GM21723 (cell line): Measurements from ENCODE around the gene LMO4.
A peak's percentile ranks its signal among the peaks of the same experiment; 100 is the strongest.

Source experiments
- ATAC-seq: cut with Tn5 transposase; IDR thresholded peaks from one replicate; pipeline ENCODE4 v1.9.1; 2021; ENCODE audit warnings: mild to moderate bottlenecking, moderate library complexity; ENCODE audit not compliant: unreplicated experiment

LMO4 gene

DNA sequence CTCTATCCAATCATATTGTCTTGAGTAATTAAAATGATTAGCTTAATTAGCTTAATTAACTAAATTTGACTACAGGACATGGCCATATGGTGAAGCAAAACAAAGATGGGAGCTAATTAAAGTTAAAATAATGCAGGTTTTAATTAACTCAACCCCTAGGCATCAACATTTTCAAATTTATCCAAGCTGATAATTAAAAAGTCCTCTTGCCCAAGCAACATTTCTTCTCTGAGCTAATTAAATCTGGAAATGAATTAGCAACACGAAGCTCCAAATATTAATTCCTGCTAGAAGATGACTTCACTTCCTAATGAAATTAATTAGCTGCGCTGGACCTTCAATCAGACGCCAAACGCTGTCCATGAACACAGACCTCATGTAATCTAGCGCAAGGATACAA, 27.9 kb downstream of the LMO4 start:
- no peak for ATAC-seq

DNA sequence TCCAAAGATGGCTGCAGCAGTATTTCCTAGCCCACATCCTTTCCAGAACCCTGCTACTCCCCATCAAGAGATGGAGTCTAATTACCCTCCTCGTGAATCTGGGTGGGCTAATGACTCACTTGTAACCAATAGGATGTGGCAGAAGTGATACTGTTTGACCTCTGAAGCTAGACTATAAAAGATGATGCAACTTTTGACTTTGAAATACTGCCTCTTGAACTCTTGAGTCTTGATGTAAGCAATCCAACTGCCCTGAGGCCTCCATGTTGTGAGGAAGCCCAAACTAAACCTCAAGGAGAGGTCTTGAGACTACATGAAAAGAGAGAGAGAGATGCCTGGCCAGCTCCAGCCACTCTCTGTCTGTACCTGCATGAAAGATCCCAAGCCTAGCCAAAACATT, 29.5 kb downstream of the LMO4 start:
- ATAC-seq, result no peak

DNA sequence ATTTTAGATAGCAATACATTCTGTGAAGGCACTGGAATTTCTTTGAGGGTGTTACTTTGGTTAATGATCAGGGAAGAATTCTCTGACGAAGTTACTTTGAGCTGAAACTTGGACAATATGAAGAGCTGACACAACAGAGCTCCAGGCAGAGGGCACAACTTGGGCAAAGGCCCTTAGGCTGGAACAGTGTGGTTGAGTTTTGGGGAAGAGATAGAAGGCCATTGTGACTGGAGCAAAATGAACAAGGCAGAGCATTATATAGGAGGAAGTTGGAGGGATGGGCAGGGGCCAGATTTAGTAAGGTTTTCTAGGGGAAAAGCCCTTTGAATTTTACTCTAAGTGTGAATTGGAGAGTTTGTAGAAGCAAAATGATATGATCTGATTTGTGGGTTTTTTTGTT, 30.9 kb downstream of the LMO4 start:
- no peak for ATAC-seq

DNA sequence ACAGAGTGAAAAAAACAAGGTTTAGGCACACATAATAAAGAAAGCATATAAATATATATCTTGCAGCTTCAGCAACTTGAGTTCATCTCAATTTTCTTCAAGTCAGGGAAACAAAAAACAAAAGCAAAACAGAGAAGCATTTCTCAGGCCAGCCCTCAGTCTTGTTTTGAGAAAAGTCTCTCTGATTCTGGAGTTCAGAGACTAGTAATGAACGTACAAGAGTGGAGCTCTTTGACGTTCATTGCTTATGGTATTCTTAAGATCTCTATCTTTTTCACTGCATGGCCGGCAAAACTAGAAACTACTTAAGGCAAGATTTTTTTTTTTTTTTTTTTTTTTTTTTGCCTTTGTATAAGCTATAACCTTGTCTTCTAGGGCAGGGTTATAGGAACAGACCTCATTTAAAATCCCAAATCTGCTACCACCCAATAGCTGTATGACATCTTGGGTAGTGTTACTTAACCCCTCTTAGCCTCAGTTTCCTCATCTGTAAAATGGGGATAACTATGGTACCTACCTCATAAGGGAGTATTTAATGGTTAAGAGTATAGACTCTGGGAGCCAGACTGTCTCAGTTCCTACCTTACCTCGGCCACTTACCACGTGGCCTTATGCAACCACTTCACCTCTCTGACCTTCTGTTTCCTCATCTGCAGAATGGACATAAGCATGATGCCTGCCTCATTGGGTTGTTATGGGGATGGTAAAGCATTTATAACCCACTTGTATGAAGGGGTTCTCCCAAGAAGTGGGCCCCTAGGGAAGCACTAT, 33.6 kb downstream of the LMO4 start:
- no peak for ATAC-seq

DNA sequence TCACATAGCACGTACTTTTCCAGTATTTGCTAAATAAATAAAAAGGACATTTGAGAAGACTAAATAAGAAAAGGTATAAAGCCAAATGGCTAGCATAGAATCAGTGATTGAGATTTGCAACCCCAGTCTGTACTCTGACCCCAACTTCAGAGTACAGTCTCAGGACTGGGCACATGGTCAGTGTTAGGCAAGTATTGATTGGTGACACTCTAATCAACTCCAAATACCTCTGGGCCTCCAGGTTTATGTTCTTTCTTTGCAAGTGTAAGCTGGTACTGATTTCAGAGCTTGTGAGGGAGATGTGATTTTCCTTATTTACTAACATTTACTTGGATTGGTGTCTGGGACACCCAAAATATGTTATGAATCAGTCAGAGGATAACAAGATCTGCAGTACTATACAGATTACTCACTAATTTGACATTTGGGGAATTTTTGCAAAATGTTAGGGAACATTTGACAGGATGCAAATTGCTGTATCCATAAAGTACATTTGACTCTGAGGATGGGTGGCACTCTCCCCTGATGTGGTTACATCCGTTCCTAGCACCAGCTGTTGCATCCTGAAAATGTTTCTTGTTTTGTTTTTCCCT, 34.2 kb downstream of the LMO4 start:
- ATAC-seq, result no peak

DNA sequence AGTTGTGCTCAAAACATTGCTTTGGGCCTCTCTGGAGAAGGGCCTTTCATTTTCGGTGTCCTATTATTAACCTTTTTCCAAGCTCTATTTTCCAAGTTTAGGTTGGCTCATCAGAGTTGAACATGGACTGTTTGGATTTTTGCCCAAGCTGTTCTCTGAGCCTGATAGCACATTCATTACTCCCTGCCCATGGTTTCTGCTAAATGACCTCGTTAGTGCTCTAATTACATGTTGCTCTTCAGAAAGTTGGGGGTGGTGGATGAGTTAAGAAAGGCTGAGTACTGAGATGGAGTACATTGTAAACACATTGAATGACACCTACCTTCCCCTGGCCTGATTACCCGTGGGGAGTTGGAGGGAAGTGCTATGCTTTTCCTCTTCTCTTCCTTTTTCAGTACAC, 38.9 kb downstream of the LMO4 start:
- ATAC-seq, result no peak

DNA sequence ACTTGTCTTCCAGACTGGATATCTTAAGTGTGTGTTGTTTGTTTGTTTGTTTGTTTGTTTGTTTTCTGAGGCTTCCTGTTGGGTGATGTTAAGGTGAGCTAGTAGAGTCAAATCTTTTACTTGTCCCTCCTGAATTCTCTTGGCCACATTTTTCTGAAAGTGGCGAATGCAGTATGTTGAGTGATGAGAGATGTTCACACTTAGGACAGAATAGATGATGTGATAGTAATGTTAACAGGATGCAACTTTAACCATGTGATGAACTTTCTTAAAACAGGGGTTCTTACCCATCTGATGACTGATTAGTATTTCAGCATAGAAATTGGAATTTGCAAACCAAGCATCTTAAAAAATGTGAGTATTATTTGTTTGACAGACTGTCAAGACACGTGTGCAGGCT, 40.2 kb downstream of the LMO4 start:
- no peak for ATAC-seq

DNA sequence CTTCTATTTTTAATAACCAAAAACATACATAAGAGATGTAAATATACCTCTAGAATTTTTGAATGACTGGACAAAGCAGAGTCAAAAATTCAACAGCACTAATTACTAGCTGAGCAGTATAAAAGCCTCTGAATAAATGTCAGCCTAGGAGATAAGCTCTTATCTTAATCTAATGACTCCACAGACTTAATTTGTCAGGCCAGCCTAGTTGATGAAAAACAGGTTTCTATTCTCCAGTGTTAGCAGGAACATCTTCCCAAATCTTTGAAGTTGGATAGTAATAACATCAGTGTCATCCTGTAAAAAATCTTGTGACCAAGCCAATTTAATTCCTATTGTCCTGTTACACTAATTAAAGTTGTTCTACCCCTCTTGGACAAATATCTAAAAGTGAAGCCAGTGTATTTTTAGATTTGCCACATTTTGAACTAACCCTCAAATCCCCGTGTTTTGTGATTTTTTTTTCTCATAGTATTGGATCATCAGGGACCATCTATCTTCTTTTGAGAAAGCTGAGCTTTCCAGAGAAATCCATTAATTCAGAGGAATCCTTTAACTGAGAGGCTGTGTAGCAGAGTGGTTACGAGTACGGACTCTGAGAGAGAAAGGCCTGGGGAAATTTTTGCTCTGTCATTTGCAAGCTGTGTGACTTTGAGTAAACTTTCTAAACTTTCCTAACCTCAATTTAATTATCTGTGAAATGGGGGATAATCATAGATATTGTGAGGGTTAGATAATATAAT, 41.2 kb downstream of the LMO4 start:
- no peak for ATAC-seq

DNA sequence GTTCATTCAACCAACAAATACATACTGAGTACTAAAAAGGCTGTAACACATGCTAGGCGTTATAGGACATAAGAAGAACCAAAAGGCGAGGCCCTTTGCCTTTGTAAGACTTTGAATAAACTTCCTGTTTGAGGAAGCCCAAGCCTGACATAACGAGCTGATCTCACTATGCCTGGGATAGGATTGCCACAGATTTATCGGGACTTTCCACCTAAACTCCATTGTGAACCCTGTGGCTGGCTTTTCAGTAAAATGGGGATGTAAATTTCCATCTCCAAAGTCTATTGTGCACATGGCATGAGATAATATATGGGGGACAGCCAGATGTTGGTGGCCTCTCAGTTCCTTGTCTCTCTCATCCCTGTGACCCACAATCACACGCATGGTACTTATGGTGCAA, 41.9 kb downstream of the LMO4 start:
- ATAC-seq, result no peak

DNA sequence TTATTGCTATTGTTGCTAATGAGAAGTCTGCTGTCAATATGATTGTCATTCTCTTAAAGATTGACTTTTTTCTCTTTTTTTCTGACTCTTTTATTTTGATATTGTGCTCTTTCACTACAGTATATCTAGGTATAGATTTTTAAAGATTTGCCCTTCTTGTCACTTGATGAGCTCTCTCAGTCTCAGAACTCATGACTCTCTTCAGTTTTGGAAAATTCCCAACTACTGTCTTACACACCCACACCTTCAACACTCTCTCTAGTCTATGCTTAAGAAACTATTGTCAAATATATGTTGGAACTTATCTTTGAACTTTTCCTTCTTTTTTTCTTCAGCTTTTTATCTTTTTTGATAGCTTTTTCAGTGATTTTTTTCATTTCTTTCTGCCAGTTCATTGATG, 50.6 kb downstream of the LMO4 start:
- ATAC-seq, result no peak

DNA sequence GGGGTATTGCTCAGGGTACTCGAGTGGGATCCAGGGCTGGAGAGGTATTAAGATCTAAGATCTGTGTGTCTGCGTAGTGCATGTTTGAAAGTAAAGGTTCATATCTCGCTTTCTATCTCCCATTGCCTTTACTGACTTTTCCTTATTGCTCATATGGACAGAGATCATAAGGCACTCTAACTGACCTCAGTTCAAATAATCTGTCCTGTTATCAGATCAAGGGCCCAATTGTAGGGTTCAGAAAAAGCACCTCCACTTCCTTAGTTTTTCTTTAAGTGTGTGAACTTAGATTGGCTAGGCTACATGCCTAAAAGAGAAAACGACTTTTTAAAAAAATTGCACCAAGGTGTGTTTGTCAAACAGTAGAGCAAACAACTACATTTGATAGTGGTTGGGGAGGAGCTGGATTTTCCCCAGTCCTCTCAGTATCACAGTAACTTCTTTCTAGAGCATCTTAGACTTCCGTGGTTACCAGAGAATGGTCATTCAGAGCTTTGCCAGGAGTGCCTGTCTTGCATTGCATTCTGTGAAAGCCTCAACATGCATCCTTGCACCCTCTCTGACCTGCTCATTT, 57.6 kb downstream of the LMO4 start:
- ATAC-seq, result no peak

DNA sequence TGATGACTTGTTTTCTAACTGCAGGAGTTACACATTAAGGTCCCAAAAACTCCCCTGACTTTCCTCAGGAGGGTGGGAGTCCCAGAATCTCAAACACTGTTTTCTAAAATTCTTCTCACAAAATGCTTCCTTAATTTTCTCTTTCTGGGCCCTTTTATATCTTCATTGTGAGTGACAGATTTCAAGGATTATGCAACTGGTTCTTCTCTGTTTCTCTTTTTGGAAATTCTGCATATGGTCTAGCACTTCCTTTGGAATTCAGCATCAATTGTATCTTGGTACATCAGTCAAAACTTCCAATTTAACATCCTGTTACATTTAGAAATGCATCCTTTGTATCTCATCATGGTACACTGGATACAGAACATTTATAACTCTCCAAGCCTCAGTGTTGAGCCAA, 59.7 kb downstream of the LMO4 start:
- no peak for ATAC-seq

DNA sequence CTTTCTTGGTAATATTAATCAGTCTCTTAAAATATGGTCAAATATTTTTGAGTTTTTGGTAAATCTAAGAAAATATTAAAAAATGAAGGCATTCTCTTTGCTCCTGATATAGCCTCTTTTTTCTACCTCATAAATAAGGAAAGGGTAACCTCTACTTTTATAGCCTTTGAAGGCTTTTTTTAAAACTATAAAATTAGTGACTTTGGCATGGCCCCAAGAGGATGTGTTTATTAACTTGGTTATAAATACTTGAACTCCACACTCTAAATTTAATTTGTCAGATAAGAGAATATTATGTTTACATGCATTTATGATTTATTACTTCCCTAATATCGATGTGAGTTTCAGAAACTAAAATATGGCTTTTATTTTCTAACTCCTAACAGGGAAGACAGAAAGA, 60.3 kb downstream of the LMO4 start:
- ATAC-seq, result no peak

DNA sequence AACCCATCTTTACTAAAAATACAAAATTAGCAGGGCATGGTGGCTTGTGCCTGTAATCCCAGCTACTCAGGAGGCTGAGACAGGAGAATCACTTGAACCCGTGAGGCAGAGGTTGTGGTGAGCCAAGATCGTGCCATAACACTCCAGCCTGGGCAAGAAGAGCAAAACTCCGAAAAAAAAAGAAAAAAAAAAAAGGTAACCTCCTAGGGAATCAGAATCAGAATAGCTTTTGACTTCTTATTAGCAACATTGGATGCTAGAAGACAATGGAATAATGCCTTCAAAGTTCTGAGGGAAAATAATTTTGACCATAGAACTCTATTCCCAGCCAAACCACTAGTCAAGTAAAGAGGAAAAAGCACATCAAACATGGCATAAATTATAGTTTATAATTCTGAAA, 60.9 kb downstream of the LMO4 start:
- ATAC-seq, result no peak

DNA sequence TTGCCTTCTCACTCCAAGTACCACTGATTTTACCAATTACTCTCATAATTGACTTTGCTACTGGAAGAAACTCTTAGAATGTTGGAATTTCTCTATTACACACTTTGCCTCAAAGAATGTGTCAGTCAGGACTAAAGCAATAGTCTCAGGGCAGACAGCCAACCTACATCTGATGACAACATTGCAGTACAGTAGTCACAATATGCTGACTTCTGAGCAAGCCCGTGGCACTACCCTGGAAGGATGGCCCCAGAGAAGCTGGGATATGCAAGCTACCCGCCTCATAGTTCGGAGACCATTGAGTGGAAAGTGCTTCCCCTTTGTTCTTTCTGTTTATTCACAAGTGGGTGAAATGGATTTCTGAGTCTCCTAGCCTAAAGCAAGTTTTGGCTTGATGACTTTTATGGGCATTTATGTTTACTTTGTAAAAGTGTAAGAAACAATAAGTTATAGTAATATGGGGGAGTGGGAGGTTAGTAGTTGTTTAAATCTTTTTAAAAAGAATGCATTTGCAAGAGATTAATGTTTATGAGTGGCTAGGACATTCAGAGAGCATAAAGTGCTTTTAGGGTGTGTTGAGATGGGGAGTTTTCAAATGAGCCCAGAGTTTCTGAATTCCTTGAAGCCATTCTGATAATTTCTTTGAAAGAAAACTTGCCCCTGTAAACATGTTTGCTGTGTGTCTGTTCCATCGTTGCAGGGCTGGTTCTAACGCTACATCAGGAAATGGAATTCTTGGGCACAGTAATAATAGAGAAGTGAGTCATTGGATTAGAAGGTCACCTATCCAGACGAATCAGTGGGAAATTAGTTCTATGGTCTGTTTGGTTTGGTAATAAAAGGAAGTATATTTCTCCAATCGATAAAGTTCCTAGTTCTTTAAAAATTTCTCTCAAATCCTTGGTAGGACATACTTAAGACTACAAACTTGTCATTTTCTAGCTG, 63.8 kb downstream of the LMO4 start:
- ATAC-seq, result no peak

DNA sequence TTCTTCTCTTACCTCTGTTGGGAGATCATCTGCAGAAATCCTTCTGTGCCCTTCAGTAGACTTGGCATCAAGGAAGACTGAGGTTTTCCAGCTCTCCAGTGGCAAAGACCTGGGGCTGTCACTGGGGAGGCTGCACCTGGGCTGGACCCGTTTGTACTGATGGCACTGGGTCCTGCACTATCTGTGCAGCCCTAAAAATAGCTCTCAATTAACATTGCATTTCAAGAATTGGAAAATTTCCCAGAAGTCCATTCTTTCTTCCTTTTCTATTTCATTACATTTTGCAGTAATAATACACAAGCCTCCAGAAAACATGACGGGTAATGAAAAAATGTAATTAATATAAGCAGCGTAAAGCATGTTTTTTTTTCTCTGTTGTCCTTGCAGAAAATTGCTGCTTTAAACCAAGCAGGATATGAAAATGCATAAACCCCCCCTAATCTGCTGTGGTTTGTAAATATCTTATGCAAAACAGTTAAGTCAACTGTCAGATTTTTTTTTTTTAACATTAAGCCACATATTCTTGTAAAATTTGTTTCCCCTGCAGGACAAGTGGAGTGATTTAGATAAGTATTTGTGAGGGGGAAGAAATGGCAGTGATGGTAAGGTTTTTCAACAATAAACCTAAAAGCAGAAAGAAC, 64.9 kb downstream of the LMO4 start:
- peak; percentile 72 for ATAC-seq

DNA sequence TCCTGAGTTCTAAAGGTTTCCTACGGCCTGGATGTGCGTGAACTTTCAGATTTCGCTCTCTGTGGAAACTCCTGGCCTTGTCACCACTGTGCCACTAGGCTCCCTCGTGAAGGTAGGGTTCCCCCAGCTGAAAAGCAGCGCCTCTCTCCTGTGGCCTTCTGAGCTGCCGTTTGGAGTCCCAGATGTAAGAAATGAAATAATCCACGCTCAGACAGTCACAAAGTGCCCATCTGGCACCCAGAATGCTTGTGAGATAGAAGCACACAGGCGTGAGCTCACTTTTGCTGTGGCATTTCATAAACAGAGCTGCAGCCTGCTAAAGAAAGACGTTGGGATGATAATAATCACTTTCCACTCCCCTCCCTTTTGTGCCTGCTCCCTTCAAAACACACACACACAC, 65.8 kb downstream of the LMO4 start:
- ATAC-seq, result no peak

DNA sequence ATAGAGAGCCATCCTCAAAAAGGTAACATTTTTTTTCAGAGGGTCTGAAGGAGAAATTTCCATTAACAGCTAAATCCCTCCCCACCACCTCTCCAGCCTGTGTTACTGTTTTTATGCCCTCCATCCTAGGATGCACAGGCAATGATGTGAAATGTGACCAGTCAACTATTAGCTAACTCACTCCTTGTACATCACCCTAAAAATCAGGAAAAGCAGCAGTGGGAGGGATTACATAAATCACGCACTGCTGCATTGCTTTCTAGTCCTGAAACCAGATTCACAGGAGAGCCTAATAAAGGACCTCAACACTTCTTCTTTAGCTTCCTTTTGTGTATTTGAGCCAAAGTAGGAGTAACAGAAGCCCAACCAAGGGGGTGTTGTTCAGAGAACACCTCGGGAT, 66.3 kb downstream of the LMO4 start:
- ATAC-seq, result no peak
